Adrenal gland (tissue), 5 donors: ENCODE measurements around the gene HDAC4.

ENCODE experiments used
- CTCF ChIP-seq, 6 experiments: fragments of 450-650 bp in 4 of 6; fragments of 200-600 bp in 2 of 6; sonication (generic) in 1 of 6; IDR thresholded peaks; 1 replicate in 5 of 6; 2 replicates in 1 of 6; pipeline versions ENCODE4 v1.5.1 to v1.8.0; 2016 to 2021; ENCODE audit warnings: antibody characterized with exemption in 6 of 6, mild to moderate bottlenecking in 2 of 6, moderate library complexity in 1 of 6
- POLR2A ChIP-seq, 2 donors: fragments of 450-650 bp; IDR thresholded peaks; one replicate each; pipeline ENCODE4 v1.6.1; 2017; ENCODE audit warnings: antibody characterized with exemption in 2 of 2, mild to moderate bottlenecking in 2 of 2, moderate library complexity in 1 of 2
- donor health status: DM: no; HTN: no; CAD: no.

- TF ChIP-seq CTCF (IDR thresholded peaks at IDR 0.05) (no peak), POLR2A (IDR thresholded peaks at IDR 0.05) (no peak)
These were observed 143.3 kb downstream of the HDAC4 start for GRCh38 chr2:239257511-239257937.
